ENCODE data around the gene KXD1.
"Not testable (repeated sequence)": the region's sequence is repeated elsewhere in the genome, so short reads cannot be mapped to it uniquely, and the experiment has no call there.

KXD1 gene

DNA sequence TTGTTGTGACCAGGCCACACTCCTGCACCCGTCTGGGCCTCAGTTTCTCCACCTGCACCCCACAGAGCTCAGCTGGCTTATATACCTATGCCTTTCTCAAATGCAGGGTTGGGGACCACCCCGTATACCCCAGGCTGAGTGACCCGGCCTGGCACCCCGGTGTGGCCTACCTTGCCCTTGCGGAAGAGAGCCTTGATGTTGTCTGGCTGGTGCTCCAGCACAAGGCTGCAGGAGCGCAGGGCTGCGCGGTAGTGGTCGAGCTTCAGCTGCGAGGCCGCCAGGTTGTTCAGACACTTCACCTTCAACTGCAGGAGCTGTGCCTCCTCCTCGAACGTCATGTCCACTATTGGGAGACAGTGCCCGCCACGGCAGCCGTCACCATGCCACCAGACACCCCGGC lies 20.2 kb upstream of the KXD1 start:
- DNase-seq: no peak

DNA sequence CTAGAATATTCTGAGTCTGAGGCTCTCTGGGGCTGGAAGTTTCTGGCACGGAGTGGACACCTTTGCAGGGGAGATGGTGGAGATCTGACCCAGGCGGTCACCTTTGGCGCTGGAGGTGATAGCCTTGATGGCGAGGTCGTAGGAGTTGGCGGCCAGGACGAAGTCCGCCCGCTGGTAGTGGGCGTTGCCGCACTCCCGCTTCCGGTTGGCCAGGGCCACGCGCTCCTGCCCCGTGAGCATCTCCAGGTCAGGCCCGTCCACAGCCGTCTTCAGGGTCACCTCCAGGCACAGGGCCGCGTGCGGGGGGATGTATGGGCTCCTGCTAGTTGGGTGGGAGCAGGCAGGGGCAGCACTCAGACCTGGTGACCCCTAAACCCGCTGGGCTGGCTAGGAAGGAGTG lies 19.6 kb upstream of the KXD1 start:
- DNase-seq: no peak

DNA sequence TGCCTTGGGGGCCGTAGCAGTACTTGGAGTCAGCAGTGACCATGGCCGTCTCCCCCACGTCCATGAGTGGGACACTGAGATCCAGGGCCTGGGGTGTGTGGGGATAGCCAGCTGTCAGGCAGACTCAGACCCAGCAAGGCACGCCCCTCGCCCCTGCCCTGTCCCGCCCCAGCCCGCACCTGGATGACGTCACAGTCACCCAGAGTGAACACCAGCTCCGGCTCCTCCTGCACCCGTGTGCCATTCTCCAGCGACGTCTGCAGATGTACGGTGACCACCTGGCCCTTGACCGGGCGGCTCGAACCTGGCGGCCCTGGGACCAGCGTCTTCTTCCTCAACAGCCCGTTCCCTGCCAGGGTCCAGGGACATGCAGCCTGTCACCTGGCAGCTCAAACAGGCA lies 18.3 kb upstream of the KXD1 start:
- no peak for DNase-seq

DNA sequence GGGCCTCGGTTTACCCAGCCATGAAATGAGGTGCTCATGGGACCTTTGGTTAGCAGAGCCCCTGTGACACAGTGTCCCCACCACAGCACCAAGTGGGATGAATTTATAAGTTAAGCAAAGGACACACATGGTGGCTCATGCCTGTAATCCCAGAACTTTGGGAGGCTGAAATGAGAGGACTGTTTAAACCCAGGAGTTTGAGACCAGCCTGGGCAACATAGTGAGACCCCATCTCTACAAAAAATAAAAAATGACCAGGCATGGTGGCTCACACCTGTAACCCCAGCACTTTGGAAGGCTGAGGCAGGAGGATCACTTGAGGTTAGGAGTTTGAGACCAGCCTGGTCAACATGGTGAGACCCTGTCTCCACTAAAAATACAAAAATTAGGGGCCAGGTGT lies 17.5 kb upstream of the KXD1 start:
- DNase-seq: not testable (repeated sequence)

- no peak for DNase-seq
Observed at GRCh38 chr19:18541258-18541991, 16.2 kb upstream of the KXD1 start.

GRCh38 chr19:18541992-18542940 lies 15.4 kb upstream of the KXD1 start:
- no peak for DNase-seq

DNA sequence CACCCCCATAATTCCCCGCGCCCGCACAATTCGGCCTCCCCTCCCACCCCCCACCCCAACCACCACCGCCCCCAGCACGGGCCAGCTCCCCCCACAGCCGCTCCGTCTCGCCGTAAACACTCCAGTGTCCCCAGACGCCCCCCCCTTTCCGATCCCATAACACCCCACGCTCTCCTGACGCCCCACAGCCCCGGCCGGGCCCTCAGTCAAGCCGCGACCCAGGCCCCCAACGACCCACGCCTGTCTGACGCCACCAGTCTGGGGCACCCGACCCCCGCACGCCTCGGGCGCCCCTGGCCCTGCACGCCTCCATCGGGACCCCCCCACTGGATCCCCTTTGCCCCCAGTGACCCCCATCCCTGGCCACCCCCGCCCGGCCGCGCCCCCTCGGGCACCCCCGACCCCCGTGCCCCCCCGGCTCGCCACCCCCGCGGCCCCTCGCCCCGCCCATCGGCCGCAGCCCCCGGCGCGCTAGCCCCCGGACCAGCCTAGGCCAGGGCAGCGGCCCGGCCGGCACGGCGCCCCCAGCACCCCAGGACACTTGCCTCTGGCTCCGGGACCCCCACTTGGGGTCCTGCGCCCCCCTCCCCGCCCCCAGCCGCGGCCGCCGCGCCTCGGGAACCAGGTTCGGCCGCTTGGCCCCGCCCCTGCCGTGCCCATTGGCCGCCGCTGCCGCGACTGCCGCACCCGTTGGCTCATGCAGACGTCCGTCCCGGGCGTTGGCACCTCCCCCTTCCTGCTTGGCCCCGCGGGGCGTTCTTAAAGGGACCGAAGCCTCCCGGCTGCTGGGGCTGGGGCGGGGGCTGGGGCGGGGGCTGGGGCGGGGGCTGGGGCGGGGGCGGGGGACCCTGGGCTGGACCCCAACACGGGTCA lies 14.5 kb upstream of the KXD1 start, which contains the start of gene FKBP8:
Gene FKBP8, minus strand, starts transcription at position 633 of the 873 bp plus-strand sequence. CDS start 1,603 bp downstream, outside the sequence.
- peak; percentile 79 to 84 for DNase-seq

GRCh38 chr19:18543814-18544475 lies 13.7 kb upstream of the KXD1 start:
- peak; percentile 92 to 93 for DNase-seq

DNA sequence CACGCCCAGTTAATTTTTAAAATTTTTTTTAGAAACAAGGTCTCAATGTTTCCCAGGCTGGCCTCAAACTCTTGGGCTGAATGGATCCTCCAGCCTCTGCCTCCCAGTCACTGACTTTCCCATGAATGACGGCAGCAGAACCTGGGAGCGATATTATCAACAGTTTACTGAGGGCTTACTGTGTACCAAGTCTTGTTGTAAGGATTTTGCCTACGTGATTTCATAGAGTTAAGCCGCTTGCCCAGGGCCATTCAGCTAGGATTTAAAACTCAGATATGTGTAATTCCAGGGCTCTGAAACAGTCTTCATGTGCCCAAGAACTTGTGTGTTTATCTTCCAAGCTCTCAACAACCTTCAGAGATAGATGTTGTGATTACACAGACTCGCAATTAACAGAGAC lies 6.0 kb upstream of the KXD1 start:
- no peak for DNase-seq

GRCh38 chr19:18558202-18558555 lies 509 bp downstream of the KXD1 start:
- DNase-seq: no peak

GRCh38 chr19:18558604-18559003 lies 934 bp downstream of the KXD1 start:
- DNase-seq: no peak

DNA sequence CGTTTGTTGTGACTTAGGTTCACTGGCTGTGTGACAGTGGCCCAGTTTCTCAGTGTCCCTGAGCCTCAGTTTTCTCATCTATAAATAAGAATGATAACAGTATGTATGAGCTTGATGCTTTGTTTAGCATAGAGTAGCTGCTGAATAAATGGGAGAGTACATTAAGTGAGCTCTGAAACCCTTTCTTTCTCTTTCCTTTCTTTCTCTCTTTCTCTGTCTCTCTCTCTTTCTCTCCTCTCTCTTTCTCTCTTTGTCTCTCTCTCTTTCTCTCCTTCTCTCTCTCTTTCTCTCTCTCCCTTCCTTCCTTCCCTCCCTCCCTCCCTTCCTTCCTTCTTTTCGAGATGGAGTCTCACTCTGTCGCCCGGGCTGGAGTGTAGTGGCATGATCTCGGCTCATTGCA lies 2.0 kb downstream of the KXD1 start:
- no peak for DNase-seq

DNA sequence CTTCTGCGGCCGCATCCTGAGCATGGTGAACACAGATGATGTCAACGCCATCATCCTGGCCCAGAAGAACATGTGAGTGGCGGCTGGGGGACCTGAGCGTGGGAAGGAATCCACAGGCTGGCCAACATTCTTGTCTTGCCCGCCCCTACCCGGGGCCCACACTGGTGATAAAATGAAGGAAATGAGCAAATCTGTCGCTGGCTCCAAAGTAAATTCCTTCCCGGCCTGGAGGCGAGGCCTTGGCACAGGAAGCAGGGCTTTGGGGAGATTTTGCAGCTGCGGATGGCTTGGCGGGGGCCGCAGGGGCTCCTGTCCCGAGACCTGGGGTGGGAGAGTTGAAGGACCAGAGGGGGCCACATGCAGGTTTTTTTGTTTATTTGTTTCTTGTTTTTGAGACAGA lies 4.4 kb downstream of the KXD1 start:
- DNase-seq: no peak

GRCh38 chr19:18566953-18567352 lies 9.3 kb downstream of the KXD1 start:
- DNase-seq: no peak

DNA sequence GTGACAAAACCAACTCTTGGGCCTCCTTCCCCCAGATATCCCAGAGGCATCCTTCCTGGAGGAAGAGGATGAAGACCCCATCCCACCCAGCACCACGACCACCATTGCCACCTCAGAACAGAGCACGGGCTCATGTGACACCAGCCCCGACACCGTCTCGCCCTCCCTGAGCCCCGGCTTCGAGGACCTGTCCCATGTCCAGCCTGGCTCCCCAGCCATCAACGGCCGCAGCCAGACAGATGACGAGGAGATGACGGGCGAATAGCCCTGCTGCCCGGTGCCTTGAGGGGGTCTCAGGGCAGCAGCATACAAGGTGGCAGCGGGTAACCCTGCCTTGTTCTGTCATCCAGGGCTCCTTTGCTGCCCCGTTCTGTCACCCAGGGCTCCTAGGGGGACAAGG lies 10.7 kb downstream of the KXD1 start:
- DNase-seq: no peak

DNA sequence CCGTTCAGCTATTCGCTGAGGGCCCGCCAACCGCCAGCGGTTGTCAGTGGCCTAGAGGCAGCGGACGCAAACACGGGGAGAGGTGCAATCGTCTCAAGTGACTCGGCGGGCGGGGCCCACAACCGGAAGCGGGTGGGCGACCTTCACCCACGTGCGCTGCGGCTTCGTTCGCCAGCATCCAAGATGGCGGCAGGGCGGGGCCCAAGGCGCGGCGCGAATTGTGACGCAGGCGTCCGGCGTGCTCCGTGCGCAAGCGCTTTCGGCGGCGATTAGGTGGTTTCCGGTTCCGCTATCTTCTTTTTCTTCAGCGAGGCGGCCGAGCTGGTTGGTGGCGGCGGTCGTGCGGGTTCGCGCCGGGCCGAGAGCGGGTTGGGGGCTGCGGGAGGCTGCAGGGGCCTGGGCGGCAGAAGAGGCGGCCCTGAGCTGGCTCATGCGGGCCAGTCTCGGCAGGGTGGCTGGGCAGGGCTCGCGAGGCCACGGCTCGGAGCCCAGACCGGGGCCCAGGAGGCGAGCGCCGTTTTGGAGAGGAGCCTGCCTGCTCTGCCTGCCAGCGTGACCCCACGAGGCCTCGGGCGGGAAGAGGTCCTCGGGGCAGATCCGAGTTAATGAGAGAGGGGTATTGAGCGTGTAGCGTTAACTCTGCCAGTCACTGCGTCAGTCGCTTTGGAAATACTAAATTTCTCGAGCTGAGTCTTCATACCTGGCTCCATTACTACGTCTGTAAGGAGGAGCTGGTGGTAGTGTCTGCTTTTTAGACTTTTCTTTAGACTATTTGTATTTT lies 14.1 kb downstream of the KXD1 start, which contains the start of gene UBA52:
Gene UBA52, plus strand, starts transcription at position 294 of the 781 bp plus-strand sequence. CDS start 1,444 bp downstream, outside the sequence.
- DNase-seq: peak; percentile 95 to 97

DNA sequence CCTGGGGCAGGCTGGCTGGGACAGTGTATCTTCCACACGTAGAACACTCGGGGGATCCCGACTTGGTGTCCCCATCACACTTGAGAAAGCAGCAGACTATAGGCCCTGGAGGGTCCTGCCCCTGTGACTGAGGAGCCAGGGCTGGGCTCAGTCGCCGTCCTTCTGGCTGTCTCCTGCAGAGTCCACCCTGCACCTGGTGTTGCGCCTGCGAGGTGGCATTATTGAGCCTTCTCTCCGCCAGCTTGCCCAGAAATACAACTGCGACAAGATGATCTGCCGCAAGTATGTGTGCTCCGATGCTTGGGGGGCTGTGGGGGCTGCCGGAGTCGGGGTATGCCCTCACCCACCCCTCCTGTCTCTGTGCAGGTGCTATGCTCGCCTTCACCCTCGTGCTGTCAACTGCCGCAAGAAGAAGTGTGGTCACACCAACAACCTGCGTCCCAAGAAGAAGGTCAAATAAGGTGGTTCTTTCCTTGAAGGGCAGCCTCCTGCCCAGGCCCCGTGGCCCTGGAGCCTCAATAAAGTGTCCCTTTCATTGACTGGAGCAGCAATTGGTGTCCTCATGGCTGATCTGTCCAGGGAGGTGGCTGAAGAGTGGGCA lies 17.1 kb downstream of the KXD1 start:
- DNase-seq: no peak

DNA sequence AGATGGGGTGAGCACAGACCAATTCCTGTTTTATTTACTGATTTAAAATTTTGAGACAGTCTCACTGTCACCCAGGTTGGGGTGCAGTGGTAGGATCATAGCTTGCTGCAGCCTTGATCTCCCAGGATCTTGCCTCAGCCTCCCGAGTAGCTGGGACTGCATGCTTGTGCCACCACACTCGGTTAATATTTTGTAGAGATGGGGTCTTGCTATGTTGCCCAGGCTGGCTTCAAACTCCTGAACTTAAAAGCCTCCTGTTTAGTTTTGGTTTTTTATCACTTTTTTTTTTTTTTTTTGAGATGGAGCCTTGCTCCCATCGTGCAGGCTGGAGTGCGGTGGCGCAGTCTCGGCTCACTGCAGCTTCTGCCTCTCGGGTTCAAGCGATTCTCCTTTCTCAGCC lies 18.7 kb downstream of the KXD1 start:
- DNase-seq: no peak

GRCh38 chr19:18577365-18577914 lies 19.8 kb downstream of the KXD1 start:
- DNase-seq: no peak

GRCh38 chr19:18580311-18580710 lies 22.6 kb downstream of the KXD1 start:
- DNase-seq: no peak

- peak; percentile 54 to 56 for DNase-seq
Observed at GRCh38 chr19:18586306-18586705, 28.6 kb downstream of the KXD1 start.
